ENCODE data around the gene GABBR2. TPM values are rescaled to one million over a fixed set of nuclear protein-coding genes. Genes with fewer than 3 reads are reported as not detected.

Gene GABBR2
- total RNA-seq, 1 donor from 2014 or later = 0.74 TPM

DNA sequence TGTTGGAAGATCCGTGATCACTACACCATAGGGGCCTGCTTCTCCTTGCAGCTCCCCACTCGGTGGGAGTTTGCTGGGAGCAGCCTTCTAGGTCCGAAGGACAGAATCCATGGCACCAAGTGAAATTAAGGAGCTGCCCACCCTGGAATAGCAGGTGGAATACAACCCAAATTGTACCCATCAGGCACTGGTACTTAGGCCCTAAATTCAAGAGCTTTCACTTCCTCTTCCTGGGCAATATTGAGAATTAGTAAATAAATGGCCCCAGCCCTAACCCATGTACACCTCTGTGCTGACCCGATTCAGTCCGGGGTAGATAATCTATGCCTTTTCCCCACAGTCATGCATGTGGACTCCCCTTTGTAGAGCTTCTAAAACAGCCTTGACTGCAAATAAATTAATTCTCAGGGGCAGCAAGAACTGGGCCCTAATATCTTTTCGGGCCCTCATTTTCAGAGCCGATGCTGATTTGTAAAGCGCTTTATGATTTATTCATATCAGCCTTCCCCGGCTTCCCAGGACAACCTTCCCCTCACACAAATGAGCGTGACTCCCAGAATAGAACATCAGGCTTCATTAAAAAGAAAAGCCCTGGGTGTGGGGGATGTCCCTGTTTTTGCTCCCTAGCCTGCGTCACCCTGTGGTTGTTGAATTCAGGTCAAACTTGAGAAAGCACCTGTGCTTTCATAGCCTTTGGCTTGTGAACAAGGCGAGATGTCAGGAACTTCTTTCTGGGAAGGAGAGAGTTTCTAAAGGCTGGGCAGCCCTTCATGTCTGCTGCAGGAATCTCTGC is 327.2 kb downstream of the GABBR2 start:
- no peaks in the 10 kb centered on the region for H3K36me3 Mint-ChIP-seq
- H3K27me3 Mint-ChIP-seq (ENCODE audit: low read depth) = no peaks in the 10 kb centered on the region
- no peak overlapping the region for H3K27ac Mint-ChIP-seq

DNA sequence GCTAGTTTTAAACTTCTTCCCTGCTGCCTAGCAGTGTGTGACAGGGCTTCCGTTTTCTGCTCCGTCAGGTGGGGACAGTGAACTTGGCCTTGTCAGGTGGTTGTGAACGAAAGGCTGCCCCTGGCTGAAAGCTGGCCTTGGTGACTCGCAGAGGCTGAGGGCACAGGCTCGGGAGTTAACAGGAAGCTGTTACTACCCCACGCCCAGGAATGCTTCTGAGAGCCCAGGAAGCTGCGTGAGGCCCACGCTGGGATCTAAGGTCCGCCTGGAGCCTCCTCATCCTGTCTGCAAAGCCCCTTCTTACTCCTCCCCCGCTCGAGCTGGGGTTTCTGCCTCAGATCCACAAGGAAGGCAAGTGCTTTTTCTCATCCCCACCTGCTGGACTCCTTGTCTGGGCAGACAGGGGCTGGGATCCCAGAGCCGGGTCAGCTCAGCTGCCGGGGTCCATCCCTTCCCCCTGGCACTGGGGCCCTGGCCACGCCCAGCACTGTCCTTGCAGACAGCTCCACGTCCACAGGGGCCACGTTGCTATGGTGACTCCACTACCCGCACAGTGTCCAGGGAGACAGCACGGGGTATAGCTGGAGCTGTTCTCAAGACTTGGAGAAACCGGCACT is 328.6 kb downstream of the GABBR2 start:
- peak in 1 of 2 experiments; percentile 43 for DNase-seq (ENCODE audit: low spot score in 2 of 2, unreplicated experiment in 2 of 2)
- Mint-ChIP-seq H3K4me3 (no peak overlapping the region), H3K27ac (peak overlapping the region; percentile 82)

More for the DNA sequence above, 327.2 kb downstream of the GABBR2 start:
- DNase-seq (ENCODE audit: low spot score in 2 of 2, unreplicated experiment in 2 of 2) = no peak
- TF ChIP-seq, protein P1, sequence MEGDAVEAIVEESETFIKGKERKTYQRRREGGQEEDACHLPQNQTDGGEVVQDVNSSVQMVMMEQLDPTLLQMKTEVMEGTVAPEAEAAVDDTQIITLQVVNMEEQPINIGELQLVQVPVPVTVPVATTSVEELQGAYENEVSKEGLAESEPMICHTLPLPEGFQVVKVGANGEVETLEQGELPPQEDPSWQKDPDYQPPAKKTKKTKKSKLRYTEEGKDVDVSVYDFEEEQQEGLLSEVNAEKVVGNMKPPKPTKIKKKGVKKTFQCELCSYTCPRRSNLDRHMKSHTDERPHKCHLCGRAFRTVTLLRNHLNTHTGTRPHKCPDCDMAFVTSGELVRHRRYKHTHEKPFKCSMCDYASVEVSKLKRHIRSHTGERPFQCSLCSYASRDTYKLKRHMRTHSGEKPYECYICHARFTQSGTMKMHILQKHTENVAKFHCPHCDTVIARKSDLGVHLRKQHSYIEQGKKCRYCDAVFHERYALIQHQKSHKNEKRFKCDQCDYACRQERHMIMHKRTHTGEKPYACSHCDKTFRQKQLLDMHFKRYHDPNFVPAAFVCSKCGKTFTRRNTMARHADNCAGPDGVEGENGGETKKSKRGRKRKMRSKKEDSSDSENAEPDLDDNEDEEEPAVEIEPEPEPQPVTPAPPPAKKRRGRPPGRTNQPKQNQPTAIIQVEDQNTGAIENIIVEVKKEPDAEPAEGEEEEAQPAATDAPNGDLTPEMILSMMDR (IDR thresholded peaks at IDR 0.05; ENCODE audit: unreplicated experiment) = no peak
- H3K9me3 Mint-ChIP-seq = no peaks in the 10 kb centered on the region
- H3K4me1 Mint-ChIP-seq = peaks cover 15% of the 10 kb centered on the region
- no peak overlapping the region for H3K4me3 Mint-ChIP-seq

DNA sequence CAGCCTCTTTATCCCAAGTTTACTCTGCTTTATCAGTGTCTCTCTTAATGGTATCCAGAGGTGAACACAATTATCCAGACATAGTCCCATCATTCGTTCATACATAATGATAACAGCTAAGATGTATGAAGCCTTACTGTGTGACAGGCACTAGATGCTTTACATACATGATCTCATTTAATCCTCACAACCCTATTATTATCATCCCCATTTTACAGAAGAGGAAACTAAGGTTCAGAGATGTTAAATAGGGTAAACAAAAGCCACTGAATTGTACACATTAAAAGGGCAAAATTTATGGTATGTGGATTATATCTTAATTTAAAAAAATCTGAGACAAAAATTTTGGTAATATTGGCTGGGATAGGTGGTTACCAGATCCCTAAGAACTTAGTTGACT is 329.2 kb downstream of the GABBR2 start:
- Mint-ChIP-seq H3K4me1 (peaks cover 16% of the 10 kb centered on the region), H3K27ac (no peak overlapping the region), H3K27me3 (ENCODE audit: low read depth) (no peaks in the 10 kb centered on the region), H3K4me3 (no peak overlapping the region), H3K9me3 (no peaks in the 10 kb centered on the region), H3K36me3 (no peaks in the 10 kb centered on the region)
- no peak for DNase-seq (ENCODE audit: low spot score in 2 of 2, unreplicated experiment in 2 of 2)
- TF ChIP-seq, protein P1 (IDR thresholded peaks at IDR 0.05; ENCODE audit: unreplicated experiment) = no peak

More for the DNA sequence above, 328.6 kb downstream of the GABBR2 start:
- no peaks in the 10 kb centered on the region for H3K36me3 Mint-ChIP-seq
- peaks cover 15% of the 10 kb centered on the region for H3K4me1 Mint-ChIP-seq
- TF ChIP-seq, protein P1 (IDR thresholded peaks at IDR 0.05; ENCODE audit: unreplicated experiment) = no peak
- H3K9me3 Mint-ChIP-seq = no peaks in the 10 kb centered on the region
- H3K27me3 Mint-ChIP-seq (ENCODE audit: low read depth) = no peaks in the 10 kb centered on the region

DNA sequence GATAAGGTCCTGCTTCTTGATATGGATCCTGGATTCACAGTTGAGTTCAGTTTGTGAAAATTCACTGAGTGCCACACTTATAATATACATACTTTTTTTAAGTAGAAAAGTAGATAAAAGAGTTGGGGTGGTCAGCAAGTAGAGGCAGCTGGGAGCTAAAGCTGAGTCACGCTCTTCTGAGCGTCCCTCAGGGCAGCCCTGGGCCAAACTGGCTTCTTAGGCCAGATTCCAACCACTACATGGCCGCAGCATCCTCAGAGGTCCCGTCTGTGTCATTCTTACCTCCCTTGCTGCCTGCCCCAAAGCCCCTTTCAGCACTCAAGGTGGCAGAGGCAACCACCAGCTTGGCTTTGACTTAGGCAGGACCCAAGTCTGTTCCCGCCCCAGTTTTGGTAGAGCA is 329.9 kb downstream of the GABBR2 start:
- Mint-ChIP-seq H3K27ac (no peak overlapping the region), H3K4me3 (no peak overlapping the region), H3K27me3 (ENCODE audit: low read depth) (no peaks in the 10 kb centered on the region), H3K9me3 (no peaks in the 10 kb centered on the region), H3K4me1 (peaks cover 19% of the 10 kb centered on the region), H3K36me3 (no peaks in the 10 kb centered on the region)
- TF ChIP-seq, protein P1 (IDR thresholded peaks at IDR 0.05; ENCODE audit: unreplicated experiment) = no peak
- no peak for DNase-seq (ENCODE audit: low spot score in 2 of 2, unreplicated experiment in 2 of 2)

DNA sequence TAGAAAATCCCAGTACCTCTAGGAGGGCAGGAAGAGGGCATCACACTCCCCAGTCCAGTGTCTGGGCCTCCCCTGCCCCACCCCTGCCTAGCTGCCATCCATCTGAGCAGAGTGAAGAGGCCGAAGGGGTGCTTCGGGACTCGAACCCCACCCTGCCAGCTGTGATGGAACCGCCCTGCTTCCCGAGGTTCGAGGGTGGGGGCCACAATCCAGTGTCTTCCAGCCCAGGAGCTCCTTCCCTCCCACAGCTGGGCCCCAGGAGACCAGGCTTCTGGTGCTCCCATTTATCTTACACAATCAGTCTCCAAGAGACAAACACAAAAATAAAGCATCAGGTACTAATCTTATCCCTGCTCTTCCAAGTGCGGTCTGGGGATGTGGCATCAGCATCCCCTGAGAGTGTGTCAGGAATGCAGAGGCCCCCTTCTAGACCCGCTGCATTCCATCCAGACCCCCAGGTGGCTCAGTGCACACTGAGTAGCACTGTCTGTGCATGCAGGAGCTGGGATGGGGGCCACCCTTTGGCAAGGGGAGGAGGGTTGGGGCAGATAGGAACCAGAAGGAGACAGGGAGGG is 330.4 kb downstream of the GABBR2 start:
- Mint-ChIP-seq H3K9me3 (no peaks in the 10 kb centered on the region), H3K36me3 (no peaks in the 10 kb centered on the region), H3K4me1 (peaks cover 19% of the 10 kb centered on the region), H3K27ac (no peak overlapping the region), H3K27me3 (ENCODE audit: low read depth) (no peaks in the 10 kb centered on the region), H3K4me3 (no peak overlapping the region)
- DNase-seq (ENCODE audit: low spot score in 2 of 2, unreplicated experiment in 2 of 2) = no peak
- TF ChIP-seq, protein P1 (IDR thresholded peaks at IDR 0.05; ENCODE audit: unreplicated experiment) = no peak

All from mesothelial cell of epicardium (in vitro differentiated cells).